HepG2 (cell line): ENCODE measurements around the gene HSD17B8. TPM values are rescaled to one million over a fixed set of nuclear protein-coding genes. Genes with fewer than 3 reads are reported as not detected.
A peak's percentile ranks its signal among the peaks of the same experiment; 100 is the strongest.

ENCODE experiments used
- ATAC-seq: fragments of 200-7000 bp; cut with Tn5 transposase; 3 replicates; pipeline ENCODE4 v1.9.1; 2020; ENCODE audit warnings: mild to moderate bottlenecking, moderate library complexity
- BruUV-seq: library from RNA; stranded (reverse); fragments of 400-500 nt; replicated peaks from 2 replicates; lab custom pipeline; 2021; lab: Mats Ljungman, UMichigan
- CTCF ChIA-PET: fragments of 300-600 bp; formaldehyde crosslinking; extraction: SDS; loops from one replicate; lab custom pipeline; 2021; ENCODE audit warnings: low total read pairs, inconsistent platforms, low intra/inter-chr PET ratio; lab: Yijun Ruan, JAX
- POLR2A ChIA-PET: fragments of 350-600 bp; sonication (Branson Sonifier 250); formaldehyde crosslinking; loops from one replicate; lab custom pipeline; 2020; ENCODE audit warnings: antibody characterized with exemption, inconsistent platforms; lab: Yijun Ruan, JAX
- DNase-seq: peaks from one replicate; pipeline ENCODE4 v3.0.0-alpha.2; 2015; ENCODE audit warnings: low spot score
- FAIRE-seq: peaks from 3 replicates; lab custom pipeline; 2011; peaks lifted over from hg19 to GRCh38; lab: Jason Lieb, UNC
- H2AFZ ChIP-seq: one replicate; pipeline ENCODE4 v1.6.1; 2011; ENCODE audit warnings: low read length, inconsistent platforms
- H3K27ac ChIP-seq: fragments of 300-600 bp; 3 replicates; pipeline ENCODE4 v1.8.0; 2011; ENCODE audit warnings: mixed run types, mild to moderate bottlenecking, mixed read lengths, low read length, inconsistent platforms; ENCODE audit not compliant: insufficient read depth; ENCODE audit errors: extremely low read length
- H3K27me3 ChIP-seq, 2 experiments: fragments of 200-600 bp in 1 of 2; 2 replicates in 1 of 2; 3 replicates in 1 of 2; pipeline versions ENCODE4 v1.6.0 to v1.8.0; 2011; ENCODE audit warnings: low read length in 2 of 2, mild to moderate bottlenecking in 2 of 2, moderate library complexity in 2 of 2, inconsistent platforms in 1 of 2; ENCODE audit not compliant: insufficient read depth in 2 of 2, control insufficient read depth in 1 of 2
- H3K36me3 ChIP-seq, 2 experiments: fragments of 200-600 bp in 1 of 2; replicated peaks in 1 of 2; 2 replicates in 1 of 2; 3 replicates in 1 of 2; pipeline versions ENCODE4 v1.5.1 to v1.8.0; 2011; ENCODE audit warnings: low read length in 2 of 2, inconsistent platforms in 1 of 2; ENCODE audit not compliant: insufficient read depth in 2 of 2, control insufficient read depth in 1 of 2
- H3K4me1 ChIP-seq: 2 replicates; pipeline ENCODE4 v1.5.1; 2012; ENCODE audit warnings: low read length, inconsistent platforms; ENCODE audit not compliant: insufficient read depth
- H3K4me2 ChIP-seq: 2 replicates; pipeline ENCODE4 v1.6.0; 2011; ENCODE audit warnings: low read depth, low read length, inconsistent platforms
- H3K4me3 ChIP-seq, 3 experiments: fragments of 200-600 bp in 1 of 3; sonication (generic), shearing (Covaris generic) in 1 of 3; replicated peaks in 1 of 3; 2 replicates each; pipeline ENCODE4 v1.5.1; 2011 to 2016; ENCODE audit warnings: low read length in 3 of 3, inconsistent platforms in 2 of 3, low read depth in 2 of 3, mild to moderate bottlenecking in 2 of 3, control low read depth in 1 of 3, mixed read lengths in 1 of 3; ENCODE audit not compliant: insufficient read depth in 1 of 3
- H3K79me2 ChIP-seq: one replicate; pipeline ENCODE4 v1.6.1; 2011; ENCODE audit warnings: low read length, inconsistent platforms; ENCODE audit not compliant: insufficient read depth
- H3K9ac ChIP-seq: 2 replicates; pipeline ENCODE4 v1.6.0; 2011; ENCODE audit warnings: mild to moderate bottlenecking, low read depth, low read length, inconsistent platforms; ENCODE audit not compliant: insufficient read depth
- H3K9me3 ChIP-seq: 2 replicates; pipeline ENCODE4 v1.5.1; 2012; ENCODE audit warnings: mild to moderate bottlenecking, low read length
- H4K20me1 ChIP-seq: 2 replicates; pipeline ENCODE4 v1.6.0; 2011; ENCODE audit warnings: inconsistent platforms, mild to moderate bottlenecking, low read length, moderate library complexity; ENCODE audit not compliant: insufficient read depth
- ARNT ChIP-seq: fragments of 450-650 bp; IDR thresholded peaks from 2 replicates; pipeline ENCODE4 v1.6.1; 2017
- BRCA1 ChIP-seq: sonication (generic); formaldehyde crosslinking; IDR thresholded peaks from 2 replicates; pipeline ENCODE4 v1.4.0; 2020; ENCODE audit warnings: missing genetic modification reagents
- FOXJ3 ChIP-seq: sonication (generic); formaldehyde crosslinking; IDR thresholded peaks from 2 replicates; pipeline ENCODE4 v1.4.0; 2020; ENCODE audit warnings: missing genetic modification reagents, mild to moderate bottlenecking, borderline replicate concordance
- HDAC2 ChIP-seq: sonication (generic); formaldehyde crosslinking; IDR thresholded peaks from 2 replicates; pipeline ENCODE4 v1.4.0; 2020; ENCODE audit warnings: missing genetic modification reagents
- KMT2A ChIP-seq: sonication (generic); formaldehyde crosslinking; IDR thresholded peaks from 2 replicates; pipeline ENCODE4 v1.4.0; 2020; ENCODE audit warnings: missing genetic modification reagents
- MIER2 ChIP-seq: IDR thresholded peaks from 2 replicates; pipeline ENCODE4 v1.6.1; 2016; ENCODE audit warnings: missing biosample characterization, missing genetic modification reagents
- MYNN ChIP-seq: sonication (generic); formaldehyde crosslinking; IDR thresholded peaks from 2 replicates; pipeline ENCODE4 v1.4.0; 2020; ENCODE audit warnings: mild to moderate bottlenecking, low read depth, missing genetic modification reagents
- RFX3 ChIP-seq: IDR thresholded peaks from 2 replicates; pipeline ENCODE4 v1.6.1; 2016; ENCODE audit warnings: missing biosample characterization, missing genetic modification reagents
- RXRB ChIP-seq: IDR thresholded peaks from 2 replicates; pipeline ENCODE4 v1.6.1; 2016; ENCODE audit warnings: borderline replicate concordance, missing genetic modification reagents, missing compliant biosample characterization
- TGIF2 ChIP-seq: IDR thresholded peaks from 2 replicates; pipeline ENCODE4 v1.6.1; 2016; ENCODE audit warnings: control low read depth, missing compliant biosample characterization
- ZFP1 ChIP-seq: IDR thresholded peaks from 2 replicates; pipeline ENCODE4 v1.6.1; 2016
- ZNF30 ChIP-seq: sonication (generic); formaldehyde crosslinking; IDR thresholded peaks from 2 replicates; pipeline ENCODE4 v1.5.0; 2020; ENCODE audit warnings: mild to moderate bottlenecking, missing genetic modification reagents
- ZNF501 ChIP-seq: sonication (generic); formaldehyde crosslinking; IDR thresholded peaks from 2 replicates; pipeline ENCODE4 v1.5.1; 2020; ENCODE audit warnings: mild to moderate bottlenecking, moderate library complexity, missing genetic modification reagents
- ZNF547 ChIP-seq: sonication (generic); formaldehyde crosslinking; IDR thresholded peaks from 2 replicates; pipeline ENCODE4 v1.5.1; 2020; ENCODE audit warnings: mild to moderate bottlenecking, missing genetic modification reagents
- ZNF598 ChIP-seq: sonication (generic); formaldehyde crosslinking; IDR thresholded peaks from 2 replicates; pipeline ENCODE4 v1.5.1; 2020; ENCODE audit warnings: mild to moderate bottlenecking, missing genetic modification reagents, borderline replicate concordance
- ZNF660 ChIP-seq: sonication (generic); formaldehyde crosslinking; IDR thresholded peaks from 2 replicates; pipeline ENCODE4 v1.5.1; 2020; ENCODE audit warnings: mild to moderate bottlenecking, low read depth, missing genetic modification reagents, borderline replicate concordance
- ZNF720 ChIP-seq: sonication (generic); formaldehyde crosslinking; IDR thresholded peaks from 2 replicates; pipeline ENCODE4 v1.4.0; 2020; ENCODE audit warnings: missing genetic modification reagents
- WGBS: methylation state at CpG from one replicate; pipeline ENCODE4 v1.1.6; 2017; ENCODE audit warnings: low lambda C conversion rate; 5-methylcytosine and 5-hydroxymethylcytosine counted together
- in situ Hi-C: cut with HindIII; loops from 2 replicates; pipeline ENCODE4 v1.10.0; 2017; ENCODE audit warnings: low pct_unique_long_range_greater_than_20kb; ENCODE audit not compliant: extremely low pct_ligation_motif_present
- intact Hi-C: fragments of 100-400 bp; cut with micrococcal nuclease; formaldehyde crosslinking; loops from one replicate; pipeline ENCODE4 v1.10.0; 2022; ENCODE audit not compliant: unreplicated experiment
- polyA plus RNA-seq, 8 experiments: library from polyadenylated mRNA; depleted of rRNA in 3 of 8; stranded (reverse) in 7 of 8; unstranded in 1 of 8; fragments of >200 nt; fragmentation: Illumina TruSeq in 4 of 8; extraction: Trizol in 4 of 8; gene quantifications; 2 replicates each; pipeline versions ENCODE4 v1.2.1 to v1.2.3, GENCODE V29; 2011 to 2016; ENCODE audit warnings: low read depth in 4 of 8, missing spikeins in 1 of 8, mixed read lengths in 1 of 8; ENCODE audit not compliant: insufficient read depth in 1 of 8
- total RNA-seq, 5 experiments: library from RNA; depleted of rRNA; stranded (reverse); fragments of >200 nt; fragmentation: Illumina TruSeq; extraction: Trizol; gene quantifications; 2 replicates each; pipeline ENCODE4 v1.2.3, GENCODE V29; 2016; ENCODE audit warnings: low read depth in 1 of 5
- TF ChIP-seq, protein P1 (sequence below): IDR thresholded peaks from 2 replicates; pipeline ENCODE4 v1.6.1; 2016; ENCODE audit warnings: low read depth, control low read depth
- TF ChIP-seq, protein P2 (sequence below): sonication (generic); formaldehyde crosslinking; IDR thresholded peaks from 2 replicates; pipeline ENCODE4 v1.5.1; 2020; ENCODE audit warnings: missing genetic modification reagents, mild to moderate bottlenecking, borderline replicate concordance
- TF ChIP-seq, protein P3 (sequence below): sonication (generic); formaldehyde crosslinking; conservative IDR thresholded peaks from 2 replicates; pipeline ENCODE4 v1.4.0; 2020; ENCODE audit warnings: missing genetic modification reagents

The HSD17B8 gene
- total and polyA plus RNA-seq, 2 of the 13 experiments (the other 11 are each of a cell fraction or from before 2014, with no cell fraction given) = 12.6 to 20.1 TPM

DNA sequence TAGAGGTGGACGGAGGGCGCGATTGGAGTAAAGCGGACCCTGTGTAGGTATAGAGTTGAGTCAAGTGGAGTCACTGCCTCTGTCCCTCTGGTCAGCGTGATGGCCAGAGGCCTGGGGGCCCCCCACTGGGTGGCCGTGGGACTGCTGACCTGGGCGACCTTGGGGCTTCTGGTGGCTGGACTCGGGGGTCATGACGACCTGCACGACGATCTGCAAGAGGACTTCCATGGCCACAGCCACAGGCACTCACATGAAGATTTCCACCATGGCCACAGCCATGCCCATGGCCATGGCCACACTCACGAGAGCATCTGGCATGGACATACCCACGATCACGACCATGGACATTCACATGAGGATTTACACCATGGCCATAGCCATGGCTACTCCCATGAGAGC, 3.3 kb upstream of the HSD17B8 start (continued):
- TF ChIP-seq, protein P1, sequence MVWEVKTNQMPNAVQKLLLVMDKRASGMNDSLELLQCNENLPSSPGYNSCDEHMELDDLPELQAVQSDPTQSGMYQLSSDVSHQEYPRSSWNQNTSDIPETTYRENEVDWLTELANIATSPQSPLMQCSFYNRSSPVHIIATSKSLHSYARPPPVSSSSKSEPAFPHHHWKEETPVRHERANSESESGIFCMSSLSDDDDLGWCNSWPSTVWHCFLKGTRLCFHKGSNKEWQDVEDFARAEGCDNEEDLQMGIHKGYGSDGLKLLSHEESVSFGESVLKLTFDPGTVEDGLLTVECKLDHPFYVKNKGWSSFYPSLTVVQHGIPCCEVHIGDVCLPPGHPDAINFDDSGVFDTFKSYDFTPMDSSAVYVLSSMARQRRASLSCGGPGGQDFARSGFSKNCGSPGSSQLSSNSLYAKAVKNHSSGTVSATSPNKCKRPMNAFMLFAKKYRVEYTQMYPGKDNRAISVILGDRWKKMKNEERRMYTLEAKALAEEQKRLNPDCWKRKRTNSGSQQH = no peak
- TF ChIP-seq ARNT (no peak), ZNF30 (no peak), ZNF720 (CRISPR knock-in tag) (peak; percentile 17; the same call in 1 of the 2 replicates), RFX3 (no peak), ZFP1 (no peak), RXRB (no peak)
- TF ChIP-seq, all 625 proteins: peak for 64

DNA sequence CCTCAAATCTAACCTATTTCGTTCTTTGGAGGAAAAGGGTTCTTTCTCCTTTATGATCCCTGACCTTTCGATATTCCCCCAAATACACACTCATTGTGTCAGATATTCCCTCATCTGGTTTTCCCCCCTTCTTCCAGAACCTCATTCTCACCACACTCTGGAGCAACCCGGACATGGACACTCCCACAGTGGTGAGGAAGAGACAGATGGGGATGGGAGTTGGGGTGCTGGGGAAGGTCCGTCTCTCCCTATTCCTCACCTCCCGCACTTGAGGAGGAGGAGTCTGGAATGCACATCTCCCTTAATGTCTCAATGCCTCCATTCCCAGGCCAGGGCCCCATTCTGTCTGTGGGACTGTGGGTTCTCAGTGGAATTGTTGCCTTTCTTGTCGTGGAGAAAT, 2.5 kb upstream of the HSD17B8 start:
- no peak for DNase-seq
- H3K27ac ChIP-seq = peak overlapping the region; percentile 99
- peaks cover 27% of the 10 kb centered on the region for H4K20me1 ChIP-seq
- peak overlapping the region; percentile 99 for H3K9ac ChIP-seq
- no peaks in the 10 kb centered on the region for H3K9me3 ChIP-seq
- intact Hi-C loops (loop anchor here (1.0 to 2.0 kb wide), 2 partner anchors 47 to 69 kb away; partner anchors contain the start of gene VPS52), in situ Hi-C loops (loop anchor here (5.0 to 10.0 kb wide), 3 partner anchors 45 to 213 kb away; partner anchors contain the start of genes CUTA, PHF1 and RGL2)
- POLR2A ChIA-PET = no interaction called here
- CTCF ChIA-PET = no interaction called here
- 71% methylated on average over 6 of the region's 6 CpGs for WGBS
- H3K79me2 ChIP-seq = peaks cover 44% of the 10 kb centered on the region
- peak overlapping the region; percentile 87 to 93 (median 93) for H3K4me3 ChIP-seq
- peak overlapping the region; percentile 99 for H3K4me2 ChIP-seq
- no peak for FAIRE-seq
- ATAC-seq = no peak
- peaks cover 73% of the 10 kb centered on the region for H3K4me1 ChIP-seq
- H2AFZ ChIP-seq = no peak overlapping the region
- BruUV-seq = no TSS peak
- H3K27me3 ChIP-seq = peaks cover 0 to 4% of the 10 kb centered on the region in 2 experiments; a peak in 1 of 5 replicates
- peaks cover 10 to 28% of the 10 kb centered on the region in 2 experiments for H3K36me3 ChIP-seq
- TF ChIP-seq BRCA1 (CRISPR knock-in tag) = no peak
- no peak for TF ChIP-seq KMT2A (CRISPR knock-in tag)
- TF ChIP-seq MIER2 = no peak
- no peak for TF ChIP-seq ZNF660 (CRISPR knock-in tag)
- TF ChIP-seq, protein P2, sequence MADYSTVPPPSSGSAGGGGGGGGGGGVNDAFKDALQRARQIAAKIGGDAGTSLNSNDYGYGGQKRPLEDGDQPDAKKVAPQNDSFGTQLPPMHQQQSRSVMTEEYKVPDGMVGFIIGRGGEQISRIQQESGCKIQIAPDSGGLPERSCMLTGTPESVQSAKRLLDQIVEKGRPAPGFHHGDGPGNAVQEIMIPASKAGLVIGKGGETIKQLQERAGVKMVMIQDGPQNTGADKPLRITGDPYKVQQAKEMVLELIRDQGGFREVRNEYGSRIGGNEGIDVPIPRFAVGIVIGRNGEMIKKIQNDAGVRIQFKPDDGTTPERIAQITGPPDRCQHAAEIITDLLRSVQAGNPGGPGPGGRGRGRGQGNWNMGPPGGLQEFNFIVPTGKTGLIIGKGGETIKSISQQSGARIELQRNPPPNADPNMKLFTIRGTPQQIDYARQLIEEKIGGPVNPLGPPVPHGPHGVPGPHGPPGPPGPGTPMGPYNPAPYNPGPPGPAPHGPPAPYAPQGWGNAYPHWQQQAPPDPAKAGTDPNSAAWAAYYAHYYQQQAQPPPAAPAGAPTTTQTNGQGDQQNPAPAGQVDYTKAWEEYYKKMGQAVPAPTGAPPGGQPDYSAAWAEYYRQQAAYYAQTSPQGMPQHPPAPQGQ (CRISPR knock-in tag) = 0 out of 2 replicates have a peak, but pooled peaks have one; percentile 17
- TF ChIP-seq ZNF501 (CRISPR knock-in tag) = no peak
- no peak for TF ChIP-seq TGIF2 (CRISPR knock-in tag)
- TF ChIP-seq ZNF598 (CRISPR knock-in tag) = peak; percentile 37; the same call in 1 of the 2 replicates
- 0 out of 2 replicates have a peak, but pooled peaks have one; percentile 52 for TF ChIP-seq ZNF547 (CRISPR knock-in tag)
- no peak for TF ChIP-seq MYNN (CRISPR knock-in tag)
- TF ChIP-seq FOXJ3 = no peak
- TF ChIP-seq, protein P3, sequence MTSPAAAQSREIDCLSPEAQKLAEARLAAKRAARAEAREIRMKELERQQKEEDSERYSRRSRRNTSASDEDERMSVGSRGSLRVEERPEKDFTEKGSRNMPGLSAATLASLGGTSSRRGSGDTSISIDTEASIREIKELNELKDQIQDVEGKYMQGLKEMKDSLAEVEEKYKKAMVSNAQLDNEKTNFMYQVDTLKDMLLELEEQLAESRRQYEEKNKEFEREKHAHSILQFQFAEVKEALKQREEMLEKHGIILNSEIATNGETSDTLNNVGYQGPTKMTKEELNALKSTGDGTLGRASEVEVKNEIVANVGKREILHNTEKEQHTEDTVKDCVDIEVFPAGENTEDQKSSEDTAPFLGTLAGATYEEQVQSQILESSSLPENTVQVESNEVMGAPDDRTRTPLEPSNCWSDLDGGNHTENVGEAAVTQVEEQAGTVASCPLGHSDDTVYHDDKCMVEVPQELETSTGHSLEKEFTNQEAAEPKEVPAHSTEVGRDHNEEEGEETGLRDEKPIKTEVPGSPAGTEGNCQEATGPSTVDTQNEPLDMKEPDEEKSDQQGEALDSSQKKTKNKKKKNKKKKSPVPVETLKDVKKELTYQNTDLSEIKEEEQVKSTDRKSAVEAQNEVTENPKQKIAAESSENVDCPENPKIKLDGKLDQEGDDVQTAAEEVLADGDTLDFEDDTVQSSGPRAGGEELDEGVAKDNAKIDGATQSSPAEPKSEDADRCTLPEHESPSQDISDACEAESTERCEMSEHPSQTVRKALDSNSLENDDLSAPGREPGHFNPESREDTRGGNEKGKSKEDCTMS (CRISPR knock-in tag) = no peak
- no peak for TF ChIP-seq HDAC2
